NAMALWA (cell line): Measurements from ENCODE around the gene SYNE2.
A peak's percentile ranks its signal among the peaks of the same experiment; 100 is the strongest.
"Not testable (repeated sequence)": the region's sequence is repeated elsewhere in the genome, so short reads cannot be mapped to it uniquely, and the experiment has no call there.

Experiments used
- DNase-seq: peaks from one replicate; pipeline ENCODE4 v3.0.0-alpha.2; 2015; ENCODE audit warnings: low spot score

Gene SYNE2

DNA sequence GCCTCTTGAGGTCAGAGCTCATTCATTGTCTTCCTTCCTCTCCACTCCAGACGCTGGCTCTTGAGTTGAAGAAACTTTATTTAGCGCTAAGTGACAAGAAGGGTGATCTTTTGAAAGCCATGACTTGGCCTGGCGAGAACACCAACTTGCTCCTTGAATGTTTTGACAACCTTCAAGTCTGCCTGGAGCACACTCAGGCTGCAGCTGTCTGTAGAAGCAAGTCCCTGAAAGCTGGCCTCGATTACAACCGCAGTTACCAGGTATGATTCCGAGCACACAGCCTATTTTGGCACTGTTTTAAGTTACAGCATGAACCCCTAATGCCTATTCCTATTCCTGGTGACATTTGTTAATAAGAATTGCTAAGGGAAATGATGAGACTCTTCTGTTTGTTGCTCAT lies 273.7 kb downstream of the SYNE2 start:
- DNase-seq: no peak

GRCh38 chr14:64137657-64138290 lies 285.0 kb downstream of the SYNE2 start:
- no peak for DNase-seq

DNA sequence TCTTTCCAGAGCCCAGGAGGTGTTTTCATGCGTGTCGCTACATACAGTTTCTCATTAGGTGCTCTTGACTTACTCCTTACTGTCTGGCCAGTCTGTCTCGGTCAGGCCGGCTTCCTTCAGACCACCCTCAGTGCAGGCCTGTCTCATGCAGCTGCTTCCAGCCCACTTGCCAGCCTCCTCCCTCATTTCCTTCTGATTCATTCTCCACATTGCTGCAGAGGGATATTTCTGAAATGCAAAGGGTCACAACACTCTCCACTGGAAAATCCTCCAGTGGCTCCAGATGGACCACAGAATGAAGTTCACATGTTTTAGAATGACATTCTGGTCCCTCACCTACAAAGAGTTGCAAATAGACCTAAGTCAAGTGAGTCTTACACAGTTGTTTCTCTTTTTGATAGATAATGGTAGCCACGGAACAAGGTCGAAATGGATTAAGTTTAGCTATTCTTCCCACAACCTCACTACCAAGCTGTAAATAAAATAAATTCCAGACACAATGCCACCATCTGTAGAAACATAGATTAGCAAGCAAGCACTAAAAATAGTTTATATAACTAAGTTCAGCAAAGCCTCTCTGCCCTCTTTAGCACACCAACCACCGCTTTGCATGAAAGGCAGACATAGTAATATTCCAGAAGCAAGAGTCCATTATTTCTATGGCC lies 294.5 kb downstream of the SYNE2 start:
- no peak for DNase-seq

GRCh38 chr14:64149921-64150320 lies 297.1 kb downstream of the SYNE2 start:
- DNase-seq: no peak

GRCh38 chr14:64158608-64159007 lies 305.8 kb downstream of the SYNE2 start:
- DNase-seq: no peak

- DNase-seq: no peak
Measured at GRCh38 chr14:64159588-64159987, 306.8 kb downstream of the SYNE2 start.

DNA sequence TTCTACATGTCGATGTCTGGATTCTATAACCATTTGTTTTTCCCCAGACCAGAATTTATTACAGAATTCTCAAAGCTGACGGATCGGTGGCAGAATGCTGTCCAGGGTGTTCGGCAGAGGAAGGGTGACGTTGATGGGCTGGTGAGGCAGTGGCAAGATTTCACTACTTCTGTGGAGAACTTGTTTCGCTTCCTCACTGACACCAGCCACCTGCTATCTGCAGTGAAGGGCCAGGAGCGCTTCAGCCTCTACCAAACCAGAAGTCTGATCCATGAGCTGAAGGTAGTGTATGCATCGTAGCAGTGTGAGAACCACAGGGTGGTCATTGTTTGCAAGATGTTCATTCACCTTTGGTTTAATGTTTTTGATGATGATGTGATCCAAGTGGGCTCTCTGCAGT lies 317.4 kb downstream of the SYNE2 start:
- DNase-seq: no peak

- no peak for DNase-seq
Measured at GRCh38 chr14:64174922-64175782, 322.3 kb downstream of the SYNE2 start.

GRCh38 chr14:64176330-64176729 lies 323.5 kb downstream of the SYNE2 start:
- DNase-seq: no peak

GRCh38 chr14:64178814-64179213 lies 326.0 kb downstream of the SYNE2 start:
- no peak for DNase-seq

GRCh38 chr14:64182908-64183307 lies 330.1 kb downstream of the SYNE2 start:
- DNase-seq: not testable (repeated sequence)

- no peak for DNase-seq
Measured at GRCh38 chr14:64184103-64184729, 331.4 kb downstream of the SYNE2 start.

DNA sequence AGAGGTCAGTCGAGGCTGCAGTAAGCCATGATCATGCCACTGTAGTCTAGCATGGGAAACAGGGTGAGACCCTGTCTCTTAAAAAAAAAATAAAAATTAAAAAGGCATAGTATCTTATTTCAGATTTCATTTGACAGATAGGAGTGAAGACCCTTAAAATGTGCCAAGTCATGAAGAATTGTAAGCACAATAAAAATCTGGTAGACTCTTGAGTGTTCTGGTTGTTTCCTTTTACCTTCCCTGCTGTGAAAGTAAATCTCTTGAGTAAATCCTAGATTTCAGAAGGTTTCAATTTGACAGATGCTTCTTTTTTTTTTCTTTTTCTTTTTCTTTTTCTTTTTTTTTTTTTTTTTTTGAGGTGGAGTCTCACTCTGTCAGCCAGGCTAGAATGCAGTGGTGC lies 332.4 kb downstream of the SYNE2 start:
- no peak for DNase-seq

- DNase-seq: no peak
Measured at GRCh38 chr14:64186231-64187129, 333.7 kb downstream of the SYNE2 start.

DNA sequence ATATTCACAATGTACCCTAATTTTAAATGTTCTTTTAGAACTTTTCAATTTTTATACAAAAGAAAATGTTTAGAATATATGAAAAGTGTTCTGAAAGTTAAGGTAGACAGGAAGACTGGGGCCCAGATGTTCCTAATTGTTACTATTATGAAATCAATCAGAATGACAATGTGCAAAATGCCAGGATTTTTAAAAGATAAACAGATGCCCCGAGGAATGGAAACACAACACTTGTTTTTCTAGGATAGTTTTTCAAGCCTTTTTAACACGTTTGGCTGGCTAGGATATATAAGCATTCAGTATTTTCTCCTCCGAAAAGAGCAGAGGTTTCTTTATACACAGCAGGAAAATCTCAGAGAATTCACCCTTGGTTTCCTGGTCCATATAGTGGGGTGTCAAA lies 334.5 kb downstream of the SYNE2 start:
- no peak for DNase-seq

DNA sequence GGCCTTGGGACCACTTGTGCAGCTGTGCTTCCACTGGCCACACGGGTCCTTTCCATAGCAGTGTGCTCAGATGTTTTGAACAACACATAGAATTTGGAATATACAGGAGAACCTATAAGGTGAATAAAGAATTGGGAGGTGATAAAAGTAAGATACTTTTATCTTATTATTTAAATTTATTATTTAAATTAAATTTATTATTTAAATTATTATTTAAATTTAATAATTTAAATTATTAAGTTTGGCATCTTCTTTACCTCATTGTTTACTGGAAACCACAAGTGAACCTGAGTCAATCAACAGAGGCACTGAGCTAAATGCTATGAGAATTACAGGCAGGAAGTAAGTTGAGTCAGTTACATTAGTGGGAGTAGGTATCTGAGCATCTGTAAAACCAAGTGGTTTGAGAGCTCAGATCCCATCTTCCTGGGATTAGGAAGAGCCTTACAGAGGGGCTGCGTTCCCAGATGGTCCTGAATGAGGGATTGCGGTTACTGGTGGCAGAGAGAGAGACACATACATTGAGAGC lies 338.2 kb downstream of the SYNE2 start:
- no peak for DNase-seq

DNA sequence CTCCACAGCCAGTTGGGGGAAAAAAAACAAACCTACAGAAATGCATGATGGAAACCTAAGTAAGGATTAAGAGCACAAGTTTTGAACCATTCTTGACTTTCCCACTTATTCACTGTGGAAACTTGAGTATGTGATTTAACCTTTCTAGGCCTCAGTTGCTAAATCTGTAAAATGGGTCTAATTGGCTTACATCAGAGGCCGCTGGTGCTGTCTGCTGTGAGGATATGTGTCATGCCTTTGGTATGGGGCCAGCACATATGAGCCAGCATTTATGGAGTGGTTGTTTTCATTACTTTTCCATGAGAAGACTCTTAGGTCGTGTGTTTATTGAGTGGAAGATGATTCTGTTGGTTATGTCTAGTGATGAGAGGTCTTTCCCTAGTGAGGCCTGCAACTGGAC lies 339.0 kb downstream of the SYNE2 start:
- no peak for DNase-seq

DNA sequence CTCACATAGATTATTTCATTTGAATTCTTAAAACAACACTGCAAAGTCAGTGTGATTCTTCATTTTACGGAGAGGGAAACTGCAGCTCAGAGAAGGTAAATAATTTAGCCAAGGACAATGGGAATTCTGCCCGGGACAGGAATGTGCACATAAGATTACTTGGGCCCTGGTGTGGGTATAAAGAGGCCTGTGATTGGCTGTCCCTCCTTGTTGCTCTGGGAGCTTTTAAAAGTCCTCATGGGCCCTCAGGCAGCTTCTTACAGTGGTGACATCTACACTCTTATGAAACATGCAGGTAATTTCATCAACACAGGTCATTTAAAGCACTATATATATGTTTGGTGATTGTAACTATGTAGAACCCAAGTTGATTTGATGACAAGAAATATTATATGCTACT lies 341.0 kb downstream of the SYNE2 start:
- DNase-seq: no peak

- no peak for DNase-seq
Measured at GRCh38 chr14:64194404-64194803, 341.6 kb downstream of the SYNE2 start.

GRCh38 chr14:64195199-64195598 lies 342.4 kb downstream of the SYNE2 start:
- DNase-seq: peak; percentile 7

DNA sequence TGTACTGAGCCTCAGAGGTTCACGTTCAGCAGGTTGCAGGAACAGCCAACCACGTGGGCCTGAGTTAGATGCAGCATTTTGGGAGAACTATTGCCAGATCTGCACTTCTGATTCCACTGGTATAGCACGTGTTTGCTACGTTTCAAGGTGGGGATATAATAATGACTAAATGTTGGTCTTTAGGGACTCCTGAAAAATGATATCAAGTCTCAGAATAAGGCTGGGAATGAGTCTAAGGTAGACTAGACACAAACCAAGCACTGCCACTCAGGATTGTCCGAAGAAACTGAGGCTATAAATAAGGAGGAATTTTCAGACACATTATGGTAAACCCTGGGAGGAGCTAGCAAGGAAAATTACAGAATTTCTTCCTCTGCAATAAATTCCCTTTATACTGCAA lies 343.3 kb downstream of the SYNE2 start:
- DNase-seq: no peak
